Measurements from ENCODE around the gene ASIC2.
A peak's percentile ranks its signal among the peaks of the same experiment; 100 is the strongest.

ASIC2 gene

DNA sequence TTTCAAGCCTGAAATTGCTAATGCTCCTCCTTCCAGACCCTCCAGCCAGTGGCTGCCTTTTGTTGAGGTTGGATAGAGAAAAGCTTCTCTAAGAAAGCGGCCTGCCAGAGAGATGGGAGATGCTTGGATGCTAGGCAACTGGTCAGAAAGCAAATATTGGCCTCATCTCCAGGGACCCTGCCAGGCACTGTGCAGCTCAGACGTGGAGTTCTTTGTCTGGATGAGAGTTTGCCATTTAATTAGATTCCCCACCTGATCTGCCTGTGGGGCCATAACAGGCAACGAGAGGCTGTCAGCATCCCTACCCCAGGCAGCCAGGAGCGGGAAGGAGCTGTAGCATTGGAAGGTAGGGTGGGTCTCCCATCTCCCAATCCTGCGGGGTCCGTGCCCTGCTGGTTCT is 52.7 kb downstream of the ASIC2 start:
- no peak overlapping the region for H3K4me3 ChIP-seq (ENCODE audit: low read depth, low read length)
- no peak for DNase-seq (ENCODE audit: low read depth)
- no peak for TF ChIP-seq CTCF (IDR thresholded peaks at IDR 0.05; ENCODE audit: insufficient read depth, low read depth, low read length, missing control alignments)

DNA sequence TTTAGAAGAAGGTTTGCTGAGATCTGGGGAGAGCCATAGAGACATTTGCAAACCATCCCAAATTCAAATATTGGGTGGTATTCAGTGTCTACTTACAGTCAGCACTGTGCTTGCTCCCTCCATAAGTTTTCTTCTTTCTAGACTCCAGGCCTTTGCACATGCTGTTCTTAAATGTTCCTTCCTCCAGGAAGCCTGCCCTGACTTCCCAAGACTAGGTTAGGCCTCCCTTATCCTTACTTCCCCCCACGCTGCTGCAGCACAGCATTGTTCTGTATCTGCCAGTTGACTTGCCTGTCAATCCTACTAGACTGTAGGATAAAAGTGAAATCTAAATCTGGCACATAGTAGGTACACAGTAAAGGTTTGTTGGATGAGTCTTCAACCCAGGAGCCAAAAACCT is 53.4 kb downstream of the ASIC2 start:
- no peak for DNase-seq (ENCODE audit: low read depth)
- H3K4me3 ChIP-seq (ENCODE audit: low read depth, low read length), result no peak overlapping the region
- no peak for TF ChIP-seq CTCF (IDR thresholded peaks at IDR 0.05; ENCODE audit: insufficient read depth, low read depth, low read length, missing control alignments)

- TF ChIP-seq CTCF (IDR thresholded peaks at IDR 0.05; ENCODE audit: insufficient read depth, low read depth, low read length, missing control alignments), result no peak
Measured at GRCh38 chr17:33234930-33235685, 58.0 kb downstream of the ASIC2 start.

GRCh38 chr17:33234233-33234632 is 58.9 kb downstream of the ASIC2 start:
- TF ChIP-seq CTCF (IDR thresholded peaks at IDR 0.05; ENCODE audit: insufficient read depth, low read depth, low read length, missing control alignments), result no peak
- H3K4me3 ChIP-seq (ENCODE audit: low read depth, low read length), result no peak overlapping the region
- no peak for DNase-seq (ENCODE audit: low read depth)

More at GRCh38 chr17:33234930-33235685, 58.0 kb downstream of the ASIC2 start:
- H3K4me3 ChIP-seq (ENCODE audit: low read depth, low read length), result no peak overlapping the region
- peak; percentile 1 for DNase-seq (ENCODE audit: low read depth)

GRCh38 chr17:33233811-33234177 is 59.3 kb downstream of the ASIC2 start:
- H3K4me3 ChIP-seq (ENCODE audit: low read depth, low read length), result no peak overlapping the region
- peak; percentile 3 for DNase-seq (ENCODE audit: low read depth)
- TF ChIP-seq CTCF (IDR thresholded peaks at IDR 0.05; ENCODE audit: insufficient read depth, low read depth, low read length, missing control alignments), result no peak

DNA sequence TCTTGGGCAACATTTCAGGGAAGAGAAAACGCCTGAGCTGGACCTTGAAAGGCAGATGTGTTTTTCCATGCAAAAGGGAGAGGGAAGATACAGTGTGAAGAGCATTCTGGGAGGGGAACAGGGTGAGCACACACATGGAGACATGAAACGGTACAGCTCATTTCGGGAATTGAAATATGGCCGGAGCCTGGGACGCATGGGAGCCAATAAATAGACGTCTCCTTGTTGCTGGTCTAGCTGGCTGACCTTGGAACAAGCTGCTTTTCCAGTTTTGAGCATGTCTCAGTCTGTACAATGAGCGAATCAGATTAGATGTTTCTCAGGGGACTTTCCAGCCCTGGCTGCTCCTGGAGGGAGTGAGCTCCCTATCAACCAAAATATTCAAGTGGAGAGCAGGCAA is 63.6 kb downstream of the ASIC2 start:
- H3K4me3 ChIP-seq (ENCODE audit: low read depth, low read length), result no peak overlapping the region
- TF ChIP-seq CTCF (IDR thresholded peaks at IDR 0.05; ENCODE audit: insufficient read depth, low read depth, low read length, missing control alignments), result no peak
- no peak for DNase-seq (ENCODE audit: low read depth)

GRCh38 chr17:33229028-33229427 is 64.1 kb downstream of the ASIC2 start:
- TF ChIP-seq CTCF (IDR thresholded peaks at IDR 0.05; ENCODE audit: insufficient read depth, low read depth, low read length, missing control alignments), result no peak
- H3K4me3 ChIP-seq (ENCODE audit: low read depth, low read length), result no peak overlapping the region
- DNase-seq (ENCODE audit: low read depth), result no peak
